Endothelial cell (in vitro differentiated cells): ENCODE data around the gene AMPD2. TPM values are rescaled to one million over a fixed set of nuclear protein-coding genes. Genes with fewer than 3 reads are reported as not detected.

Experiments used
- DNase-seq: peaks from one replicate; pipeline ENCODE4 v3.0.0; 2021; ENCODE audit warnings: low spot score
- H3K27ac Mint-ChIP-seq: one replicate; pipeline ENCODE4 v1.8.0; 2021; ENCODE audit warnings: mixed read lengths, inconsistent platforms; ENCODE audit not compliant: unreplicated experiment
- H3K27me3 Mint-ChIP-seq: one replicate; pipeline ENCODE4 v1.8.0; 2021; ENCODE audit warnings: mild to moderate bottlenecking, moderate library complexity, mixed read lengths, inconsistent platforms; ENCODE audit not compliant: unreplicated experiment
- H3K36me3 Mint-ChIP-seq: one replicate; pipeline ENCODE4 v1.8.0; 2021; ENCODE audit warnings: mild to moderate bottlenecking, low read depth, mixed read lengths, inconsistent platforms; ENCODE audit not compliant: unreplicated experiment
- H3K4me1 Mint-ChIP-seq: one replicate; pipeline ENCODE4 v1.8.0; 2021; ENCODE audit warnings: mild to moderate bottlenecking, mixed read lengths, inconsistent platforms; ENCODE audit not compliant: unreplicated experiment
- H3K4me3 Mint-ChIP-seq: one replicate; pipeline ENCODE4 v1.8.0; 2021; ENCODE audit warnings: mild to moderate bottlenecking, mixed read lengths, inconsistent platforms; ENCODE audit not compliant: unreplicated experiment
- H3K9me3 Mint-ChIP-seq: one replicate; pipeline ENCODE4 v1.8.0; 2021; ENCODE audit warnings: mixed read lengths, inconsistent platforms; ENCODE audit not compliant: unreplicated experiment
- CTCF ChIP-seq: fragments of 200-600 bp; sonication (generic); IDR thresholded peaks from one replicate; pipeline ENCODE4 v1.5.0; 2021; ENCODE audit warnings: antibody characterized with exemption; ENCODE audit not compliant: unreplicated experiment
- total RNA-seq: library from RNA; stranded (reverse); fragmentation: NEBNext Ultra II Directional; extraction: Animal tissue kit (Norgen Biotek cat#: 25700); gene quantifications from one replicate; pipeline ENCODE4 v1.2.1, GENCODE V29; 2021; ENCODE audit not compliant: unreplicated experiment

The AMPD2 gene
- total RNA-seq, 1 donor from 2014 or later: 92.7 TPM

GRCh38 chr1:109613361-109614147, 6.1 kb upstream of the AMPD2 start:
- Mint-ChIP-seq H3K4me1 (peaks cover 53% of the 10 kb centered on the region), H3K4me3 (peak overlapping the region; percentile 16), H3K27me3 (peaks cover 5% of the 10 kb centered on the region), H3K27ac (peak overlapping the region; percentile 61), H3K36me3 (peaks cover 7% of the 10 kb centered on the region), H3K9me3 (no peaks in the 10 kb centered on the region)
- no peak for TF ChIP-seq CTCF
- no peak for DNase-seq

GRCh38 chr1:109615879-109616278, 3.8 kb upstream of the AMPD2 start:
- no peaks in the 10 kb centered on the region for H3K9me3 Mint-ChIP-seq
- DNase-seq: no peak
- H3K36me3 Mint-ChIP-seq: peaks cover 7% of the 10 kb centered on the region
- H3K4me1 Mint-ChIP-seq: peaks cover 59% of the 10 kb centered on the region
- H3K27ac Mint-ChIP-seq: peak overlapping the region; percentile 84
- peak overlapping the region; percentile 6 for H3K4me3 Mint-ChIP-seq
- no peak for TF ChIP-seq CTCF
- peaks cover 14% of the 10 kb centered on the region for H3K27me3 Mint-ChIP-seq

- peak overlapping the region; percentile 84 for H3K27ac Mint-ChIP-seq
- H3K4me1 Mint-ChIP-seq: peaks cover 60% of the 10 kb centered on the region
- no peaks in the 10 kb centered on the region for H3K9me3 Mint-ChIP-seq
- no peak for DNase-seq
- no peak for TF ChIP-seq CTCF
- H3K36me3 Mint-ChIP-seq: peaks cover 7% of the 10 kb centered on the region
- peaks cover 14% of the 10 kb centered on the region for H3K27me3 Mint-ChIP-seq
- no peak overlapping the region for H3K4me3 Mint-ChIP-seq
Measured at GRCh38 chr1:109616391-109616790, 3.2 kb upstream of the AMPD2 start.

GRCh38 chr1:109617291-109617801, 2.3 kb upstream of the AMPD2 start:
- Mint-ChIP-seq H3K4me3 (no peak overlapping the region), H3K36me3 (peaks cover 7% of the 10 kb centered on the region), H3K9me3 (no peaks in the 10 kb centered on the region), H3K27me3 (peaks cover 20% of the 10 kb centered on the region), H3K4me1 (peaks cover 66% of the 10 kb centered on the region), H3K27ac (peak overlapping the region; percentile 43)
- DNase-seq: no peak
- TF ChIP-seq CTCF: no peak
